ENCODE data around the gene CMTM5. TPM values are rescaled to one million over a fixed set of nuclear protein-coding genes. Genes with fewer than 3 reads are reported as not detected.

CMTM5 gene
- total RNA-seq, 4 donors from 2014 or later: 0.64 to 1.1 TPM; not detected in 2

GRCh38 chr14:23380976-23381375 lies 4.1 kb downstream of the CMTM5 start:
- Histone ChIP-seq H3K27ac (no peak overlapping the region), H3K9me3 (no peaks in the 10 kb centered on the region), H3K36me3 (no peaks in the 10 kb centered on the region), H3K27me3 (no peaks in the 10 kb centered on the region), H3K4me3 (no peak overlapping the region), H3K4me1 (peaks cover 0 to 6% (median 0%) of the 10 kb centered on the region in 4 donors)
- no peak for DNase-seq
- WGBS, 2 donors (ENCODE audit: low coverage in 1 of 2): 66% methylated on average over 4 of the region's 4 CpGs; no CpG with 5 or more reads in 1 of the 2 donors
- TF ChIP-seq CTCF (IDR thresholded peaks at IDR 0.05) (no peak), POLR2AphosphoS5 (IDR thresholded peaks at IDR 0.05) (no peak), POLR2A (IDR thresholded peaks at IDR 0.05) (no peak), EP300 (IDR thresholded peaks at IDR 0.05; ENCODE audit: low read depth) (no peak)
- intact Hi-C loops (cut with DNase I; ENCODE audit: low total_unique reads) (loop anchor here (2.0 kb wide), 1 partner anchor 52 kb away; no protein-coding TSS in a partner anchor), in situ Hi-C loops (cut with MboI; ENCODE audit: low pct_ligation_motif_present in 1 of 4, low pct_unique_long_range_greater_than_20kb in 1 of 4, low sequenced_read_pairs in 3 of 4) (loop anchor here in 1 of 4 donors (25.0 kb wide), 1 partner anchor 119 kb away; no protein-coding TSS in a partner anchor)

GRCh38 chr14:23381871-23382270 lies 5.0 kb downstream of the CMTM5 start:
- 50 to 60% methylated on average over 1 to 3 of the region's 3 CpGs for WGBS, 2 donors (ENCODE audit: low coverage in 1 of 2)
- in situ Hi-C loops (cut with MboI; ENCODE audit: low pct_ligation_motif_present in 1 of 4, low pct_unique_long_range_greater_than_20kb in 1 of 4, low sequenced_read_pairs in 3 of 4): loop anchor here in 1 of 4 donors (25.0 kb wide), 1 partner anchor 120 kb away; no protein-coding TSS in a partner anchor
- intact Hi-C loops (cut with DNase I; ENCODE audit: low total_unique reads): loop anchor here (2.0 kb wide), 1 partner anchor 53 kb away; no protein-coding TSS in a partner anchor

GRCh38 chr14:23382276-23382675 lies 5.4 kb downstream of the CMTM5 start:
- Histone ChIP-seq H3K27me3 (no peaks in the 10 kb centered on the region), H3K4me3 (no peak overlapping the region), H3K27ac (no peak overlapping the region), H3K36me3 (no peaks in the 10 kb centered on the region), H3K9me3 (no peaks in the 10 kb centered on the region), H3K4me1 (peaks cover 0 to 6% (median 0%) of the 10 kb centered on the region in 4 donors)
- no peak for DNase-seq
- 88% methylated on average over 6 of the region's 6 CpGs; no CpG with 5 or more reads in 1 of the 2 donors for WGBS, 2 donors (ENCODE audit: low coverage in 1 of 2)
- intact Hi-C loops (cut with DNase I; ENCODE audit: low total_unique reads) (no loop called here), in situ Hi-C loops (cut with MboI; ENCODE audit: low pct_ligation_motif_present in 1 of 4, low pct_unique_long_range_greater_than_20kb in 1 of 4, low sequenced_read_pairs in 3 of 4) (loop anchor here in 1 of 4 donors (25.0 kb wide), 1 partner anchor 120 kb away; no protein-coding TSS in a partner anchor)
- no peak for TF ChIP-seq POLR2A (IDR thresholded peaks at IDR 0.05)
- no peak for TF ChIP-seq POLR2AphosphoS5 (IDR thresholded peaks at IDR 0.05)
- TF ChIP-seq CTCF (IDR thresholded peaks at IDR 0.05): no peak
- no peak for TF ChIP-seq EP300 (IDR thresholded peaks at IDR 0.05; ENCODE audit: low read depth)

More at GRCh38 chr14:23381871-23382270, 5.0 kb downstream of the CMTM5 start:
- peaks cover 0 to 6% (median 0%) of the 10 kb centered on the region in 4 donors for H3K4me1 ChIP-seq
- no peak for TF ChIP-seq CTCF (IDR thresholded peaks at IDR 0.05)
- no peak for TF ChIP-seq EP300 (IDR thresholded peaks at IDR 0.05; ENCODE audit: low read depth)
- TF ChIP-seq POLR2AphosphoS5 (IDR thresholded peaks at IDR 0.05): no peak
- no peak for TF ChIP-seq POLR2A (IDR thresholded peaks at IDR 0.05)
- no peak overlapping the region for H3K4me3 ChIP-seq
- H3K27ac ChIP-seq: no peak overlapping the region
- no peak for DNase-seq
- H3K36me3 ChIP-seq: no peaks in the 10 kb centered on the region
- no peaks in the 10 kb centered on the region for H3K9me3 ChIP-seq
- no peaks in the 10 kb centered on the region for H3K27me3 ChIP-seq

GRCh38 chr14:23382731-23383440 lies 6.0 kb downstream of the CMTM5 start:
- H3K9me3 ChIP-seq: no peaks in the 10 kb centered on the region
- H3K4me3 ChIP-seq: no peak overlapping the region
- intact Hi-C loops (cut with DNase I; ENCODE audit: low total_unique reads) (no loop called here), in situ Hi-C loops (cut with MboI; ENCODE audit: low pct_ligation_motif_present in 1 of 4, low pct_unique_long_range_greater_than_20kb in 1 of 4, low sequenced_read_pairs in 3 of 4) (loop anchor here in 1 of 4 donors (25.0 kb wide), 1 partner anchor 121 kb away; no protein-coding TSS in a partner anchor)
- H3K27ac ChIP-seq: no peak overlapping the region
- H3K36me3 ChIP-seq: no peaks in the 10 kb centered on the region
- H3K27me3 ChIP-seq: no peaks in the 10 kb centered on the region
- H3K4me1 ChIP-seq: peaks cover 0 to 6% (median 0%) of the 10 kb centered on the region in 4 donors
- no peak for TF ChIP-seq EP300 (IDR thresholded peaks at IDR 0.05; ENCODE audit: low read depth)
- TF ChIP-seq CTCF (IDR thresholded peaks at IDR 0.05): no peak
- no peak for TF ChIP-seq POLR2A (IDR thresholded peaks at IDR 0.05)
- no peak for DNase-seq
- 54 to 78% methylated on average over 4 to 10 of the region's 10 CpGs for WGBS, 2 donors (ENCODE audit: low coverage in 1 of 2)

Measured in transverse colon (tissue), 4 donors.